ENCODE results near the gene MYCBPAP. TPM values are rescaled to one million over a fixed set of nuclear protein-coding genes. Genes with fewer than 3 reads are reported as not detected.

The MYCBPAP gene, protein sequence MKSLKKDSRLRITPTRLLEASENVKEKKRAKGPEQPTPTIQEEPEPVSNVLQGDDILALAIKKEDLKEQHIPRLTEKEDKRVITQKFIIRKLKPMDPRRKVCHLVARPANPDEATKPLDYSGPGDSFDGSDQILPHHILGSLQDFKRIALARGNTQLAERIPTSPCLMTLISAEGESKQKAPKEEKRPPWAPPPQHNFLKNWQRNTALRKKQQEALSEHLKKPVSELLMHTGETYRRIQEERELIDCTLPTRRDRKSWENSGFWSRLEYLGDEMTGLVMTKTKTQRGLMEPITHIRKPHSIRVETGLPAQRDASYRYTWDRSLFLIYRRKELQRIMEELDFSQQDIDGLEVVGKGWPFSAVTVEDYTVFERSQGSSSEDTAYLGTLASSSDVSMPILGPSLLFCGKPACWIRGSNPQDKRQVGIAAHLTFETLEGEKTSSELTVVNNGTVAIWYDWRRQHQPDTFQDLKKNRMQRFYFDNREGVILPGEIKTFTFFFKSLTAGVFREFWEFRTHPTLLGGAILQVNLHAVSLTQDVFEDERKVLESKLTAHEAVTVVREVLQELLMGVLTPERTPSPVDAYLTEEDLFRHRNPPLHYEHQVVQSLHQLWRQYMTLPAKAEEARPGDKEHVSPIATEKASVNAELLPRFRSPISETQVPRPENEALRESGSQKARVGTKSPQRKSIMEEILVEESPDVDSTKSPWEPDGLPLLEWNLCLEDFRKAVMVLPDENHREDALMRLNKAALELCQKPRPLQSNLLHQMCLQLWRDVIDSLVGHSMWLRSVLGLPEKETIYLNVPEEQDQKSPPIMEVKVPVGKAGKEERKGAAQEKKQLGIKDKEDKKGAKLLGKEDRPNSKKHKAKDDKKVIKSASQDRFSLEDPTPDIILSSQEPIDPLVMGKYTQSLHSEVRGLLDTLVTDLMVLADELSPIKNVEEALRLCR
- 1 to 10 TPM in 2 of 3 donors, under 1 TPM in 1; 0.66 to 1.9 (median 1.3) TPM for total RNA-seq

DNA sequence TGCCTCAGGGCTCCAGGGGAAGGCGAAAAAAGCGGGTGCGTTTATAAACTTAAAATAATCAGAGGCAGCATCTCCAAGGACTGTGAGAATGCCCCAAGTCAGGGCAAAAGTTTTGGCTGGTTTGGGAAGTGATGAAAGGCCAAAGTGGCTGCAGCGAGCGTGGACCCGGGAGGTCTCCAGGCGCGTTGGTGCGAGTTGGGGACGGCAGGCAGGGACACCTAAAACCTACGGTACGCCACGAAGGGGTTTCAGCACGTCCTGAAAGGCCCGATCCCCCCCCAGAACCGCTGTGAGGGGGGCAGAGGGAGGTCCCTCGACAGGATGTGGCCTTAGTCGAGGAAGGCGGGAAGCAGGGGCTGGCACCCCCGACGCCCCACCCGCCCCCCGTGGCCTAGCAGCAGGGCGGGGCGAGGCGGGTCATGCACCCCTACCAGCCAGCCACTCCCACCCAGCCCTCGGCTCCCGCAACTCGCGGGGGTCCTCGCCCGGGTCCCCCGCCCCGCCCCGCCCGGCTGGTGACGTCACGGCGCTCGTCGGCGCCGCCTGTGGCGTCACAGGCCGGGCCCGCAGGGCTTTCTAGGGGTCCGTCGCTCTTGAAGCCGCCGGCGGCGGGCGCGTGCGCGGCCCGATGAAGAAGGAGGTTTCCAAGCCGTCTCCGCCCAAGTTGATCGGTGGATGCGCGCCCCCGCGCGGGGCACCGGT is at the start of gene MYCBPAP:
Gene MYCBPAP (plus strand): TSS at position 569 of the 702 bp plus-strand sequence. CDS start 236 bp downstream, outside the sequence.
- DNase-seq (ENCODE audit: low spot score in 2 of 2) = peak; percentile 60 to 75
- H3K36me3 ChIP-seq = no peaks in the 10 kb centered on the region
- peak within 1 kb of the TSS; percentile 87 to 93 for H3K27ac ChIP-seq
- no peaks in the 10 kb centered on the region for H3K4me1 ChIP-seq
- TF ChIP-seq POLR2AphosphoS5 (IDR thresholded peaks at IDR 0.05) (peak in 1 of 3 donors; percentile 39), POLR2A (IDR thresholded peaks at IDR 0.05) (no peak)
- intact Hi-C loops (cut with DNase I; ENCODE audit: low total_unique reads) = no loop called here
- no peaks in the 10 kb centered on the region for H3K9me3 ChIP-seq
- H3K4me3 ChIP-seq = peak within 1 kb of the TSS; percentile 54 to 92 (median 76)
- no peaks in the 10 kb centered on the region for H3K27me3 ChIP-seq

DNA sequence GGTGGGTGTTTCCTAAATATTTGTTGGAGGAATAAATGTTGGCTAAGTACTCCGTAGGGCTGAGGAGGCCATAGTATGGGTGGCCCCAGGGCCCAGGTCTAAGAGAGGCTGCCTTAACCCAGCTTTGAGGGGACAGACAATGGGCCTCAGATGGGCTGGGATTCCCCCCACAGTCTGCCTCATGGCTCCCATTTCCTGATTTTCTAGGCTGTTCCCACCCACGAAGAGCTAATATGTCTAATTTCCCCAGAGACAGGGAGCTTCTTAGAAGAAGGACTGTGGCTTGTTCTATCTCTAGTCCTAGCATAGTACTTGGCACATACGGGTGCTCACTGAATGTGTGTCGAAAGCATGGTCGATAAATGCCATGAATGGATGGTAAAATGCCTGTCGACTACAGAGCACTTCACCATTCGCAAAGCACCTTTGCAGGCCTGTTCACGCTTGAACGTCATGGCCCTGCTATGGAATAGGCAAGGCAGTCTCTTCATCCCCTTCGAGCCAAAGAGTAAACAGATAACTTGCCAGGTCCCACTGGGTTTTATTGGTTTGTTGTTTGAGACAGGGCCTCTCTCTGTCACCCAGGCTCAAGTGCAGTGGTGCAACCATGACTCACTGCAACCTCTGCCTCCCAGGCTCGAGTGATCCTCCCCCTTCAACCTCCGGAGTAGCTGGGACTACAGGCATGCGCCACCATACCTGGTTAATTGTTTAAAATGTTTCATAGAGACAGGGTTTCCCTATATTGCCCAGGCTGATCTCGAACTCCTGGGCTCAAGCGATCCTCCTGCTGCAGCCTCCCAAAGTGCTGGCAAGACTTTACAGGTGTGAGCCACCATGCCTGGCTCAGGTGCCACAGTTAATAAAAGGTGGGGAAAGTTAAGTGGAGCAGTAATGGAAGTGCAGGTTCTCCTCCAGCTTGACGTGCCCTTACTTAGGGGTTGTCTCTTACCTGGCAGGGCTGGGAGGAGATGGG is 49.2 kb upstream of the MYCBPAP start:
- Histone ChIP-seq H3K4me3 (no peak overlapping the region), H3K36me3 (peaks cover 4% of the 10 kb centered on the region), H3K27me3 (no peaks in the 10 kb centered on the region), H3K27ac (no peak overlapping the region), H3K4me1 (no peaks in the 10 kb centered on the region), H3K9me3 (no peaks in the 10 kb centered on the region)
- intact Hi-C loops (cut with DNase I; ENCODE audit: low total_unique reads) = no loop called here
- DNase-seq (ENCODE audit: low spot score in 2 of 2) = no peak
- TF ChIP-seq, protein P1, sequence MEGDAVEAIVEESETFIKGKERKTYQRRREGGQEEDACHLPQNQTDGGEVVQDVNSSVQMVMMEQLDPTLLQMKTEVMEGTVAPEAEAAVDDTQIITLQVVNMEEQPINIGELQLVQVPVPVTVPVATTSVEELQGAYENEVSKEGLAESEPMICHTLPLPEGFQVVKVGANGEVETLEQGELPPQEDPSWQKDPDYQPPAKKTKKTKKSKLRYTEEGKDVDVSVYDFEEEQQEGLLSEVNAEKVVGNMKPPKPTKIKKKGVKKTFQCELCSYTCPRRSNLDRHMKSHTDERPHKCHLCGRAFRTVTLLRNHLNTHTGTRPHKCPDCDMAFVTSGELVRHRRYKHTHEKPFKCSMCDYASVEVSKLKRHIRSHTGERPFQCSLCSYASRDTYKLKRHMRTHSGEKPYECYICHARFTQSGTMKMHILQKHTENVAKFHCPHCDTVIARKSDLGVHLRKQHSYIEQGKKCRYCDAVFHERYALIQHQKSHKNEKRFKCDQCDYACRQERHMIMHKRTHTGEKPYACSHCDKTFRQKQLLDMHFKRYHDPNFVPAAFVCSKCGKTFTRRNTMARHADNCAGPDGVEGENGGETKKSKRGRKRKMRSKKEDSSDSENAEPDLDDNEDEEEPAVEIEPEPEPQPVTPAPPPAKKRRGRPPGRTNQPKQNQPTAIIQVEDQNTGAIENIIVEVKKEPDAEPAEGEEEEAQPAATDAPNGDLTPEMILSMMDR (IDR thresholded peaks at IDR 0.05) = no peak
- TF ChIP-seq POLR2AphosphoS5 (IDR thresholded peaks at IDR 0.05) = no peak
- no peak for TF ChIP-seq POLR2A (IDR thresholded peaks at IDR 0.05)

DNA sequence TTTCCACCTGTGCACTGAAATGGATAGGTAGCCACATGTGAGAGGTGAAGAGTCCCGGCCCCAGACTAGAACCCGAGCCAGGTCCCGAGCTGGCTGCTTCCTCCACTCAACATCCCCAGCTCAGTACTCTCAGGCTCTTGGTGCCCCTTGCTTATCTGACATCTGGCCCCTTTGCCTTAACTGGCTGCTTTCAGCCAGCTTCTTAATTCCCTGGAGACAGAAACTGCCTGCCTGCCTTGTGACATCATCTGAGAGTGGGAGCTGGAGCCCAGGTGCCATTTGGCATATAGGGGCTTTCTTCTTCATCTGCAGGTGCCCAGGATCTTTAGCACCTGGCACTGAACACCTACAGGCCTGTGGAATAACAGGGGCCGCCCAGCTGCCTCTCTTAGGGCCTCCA is 48.5 kb upstream of the MYCBPAP start:
- intact Hi-C loops (cut with DNase I; ENCODE audit: low total_unique reads) = no loop called here
- no peak for DNase-seq (ENCODE audit: low spot score in 2 of 2)
- Histone ChIP-seq H3K27ac (no peak overlapping the region), H3K4me1 (no peaks in the 10 kb centered on the region), H3K36me3 (peaks cover 4% of the 10 kb centered on the region), H3K4me3 (no peak overlapping the region), H3K9me3 (no peaks in the 10 kb centered on the region), H3K27me3 (no peaks in the 10 kb centered on the region)
- TF ChIP-seq POLR2AphosphoS5 (IDR thresholded peaks at IDR 0.05) = no peak

DNA sequence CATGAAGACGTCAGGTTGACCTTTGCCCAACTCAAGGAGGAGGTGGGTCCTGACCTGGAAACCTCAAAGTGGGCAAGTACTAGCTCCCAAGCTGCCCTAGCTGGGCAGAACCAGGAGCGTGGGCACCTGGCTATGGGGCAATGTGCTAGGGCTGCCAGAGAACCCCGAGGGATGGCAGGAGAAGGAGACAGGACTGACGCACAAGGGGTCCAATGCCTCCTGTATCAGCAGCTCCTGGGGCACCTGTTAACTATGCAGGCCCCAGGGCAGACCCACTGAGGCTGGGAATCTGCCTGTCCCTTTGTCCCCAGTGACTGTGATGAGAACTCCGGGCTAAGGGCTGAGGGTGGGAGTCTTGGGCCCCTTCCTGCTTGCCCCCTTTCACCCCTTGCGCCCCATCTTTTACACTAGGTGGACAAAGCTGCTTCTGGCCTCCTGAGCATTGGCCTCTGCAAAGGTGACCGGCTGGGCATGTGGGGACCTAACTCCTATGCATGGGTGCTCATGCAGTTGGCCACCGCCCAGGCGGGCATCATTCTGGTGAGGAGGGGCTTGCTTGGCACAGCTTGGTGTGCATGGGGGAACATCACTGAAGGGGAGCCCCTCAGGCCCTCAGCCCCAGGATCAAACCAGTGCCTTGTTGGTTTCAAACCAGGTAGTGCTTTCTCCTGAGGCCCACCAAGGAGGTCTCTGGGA is 47.3 kb upstream of the MYCBPAP start:
- intact Hi-C loops (cut with DNase I; ENCODE audit: low total_unique reads) = no loop called here
- Histone ChIP-seq H3K36me3 (peaks cover 4% of the 10 kb centered on the region), H3K27ac (no peak overlapping the region), H3K4me1 (no peaks in the 10 kb centered on the region), H3K27me3 (no peaks in the 10 kb centered on the region), H3K9me3 (no peaks in the 10 kb centered on the region), H3K4me3 (no peak overlapping the region)
- DNase-seq (ENCODE audit: low spot score in 2 of 2) = no peak
- no peak for TF ChIP-seq POLR2A (IDR thresholded peaks at IDR 0.05)
- TF ChIP-seq, protein P1 (IDR thresholded peaks at IDR 0.05) = no peak
- TF ChIP-seq POLR2AphosphoS5 (IDR thresholded peaks at IDR 0.05) = no peak

DNA sequence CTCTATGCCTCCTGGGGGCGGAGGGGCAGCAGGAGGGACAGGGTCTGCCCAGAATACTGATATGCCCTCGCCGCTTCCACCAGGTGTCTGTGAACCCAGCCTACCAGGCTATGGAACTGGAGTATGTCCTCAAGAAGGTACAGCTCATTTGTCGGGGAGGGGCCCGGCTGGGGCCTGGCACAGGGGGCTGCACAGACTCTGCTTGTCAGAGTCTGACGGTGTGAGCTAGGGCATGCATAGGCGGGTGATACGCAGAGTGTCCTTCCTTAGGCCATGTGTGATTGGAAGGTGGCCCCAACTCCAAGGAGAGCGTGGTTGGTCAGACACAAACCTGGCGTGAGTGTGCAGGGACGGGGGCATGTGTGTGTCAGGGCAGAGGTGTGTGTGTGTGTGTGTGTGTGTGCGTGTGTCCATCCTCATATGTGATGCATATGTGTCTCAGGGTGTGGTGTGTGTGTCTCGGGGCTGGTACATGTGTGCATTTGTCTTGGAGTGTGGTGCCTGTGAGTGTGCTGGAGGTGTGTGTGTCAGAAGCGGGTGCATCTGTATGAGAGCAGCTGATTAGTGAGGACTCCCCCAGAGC is 46.6 kb upstream of the MYCBPAP start:
- Histone ChIP-seq H3K27me3 (no peaks in the 10 kb centered on the region), H3K4me1 (no peaks in the 10 kb centered on the region), H3K27ac (no peak overlapping the region), H3K36me3 (peaks cover 4% of the 10 kb centered on the region), H3K4me3 (no peak overlapping the region), H3K9me3 (no peaks in the 10 kb centered on the region)
- intact Hi-C loops (cut with DNase I; ENCODE audit: low total_unique reads) = no loop called here
- TF ChIP-seq POLR2A (IDR thresholded peaks at IDR 0.05) (no peak), POLR2AphosphoS5 (IDR thresholded peaks at IDR 0.05) (no peak)
- TF ChIP-seq, protein P1 (IDR thresholded peaks at IDR 0.05) = no peak
- no peak for DNase-seq (ENCODE audit: low spot score in 2 of 2)
